IMR-90 (cell line): Measurements from ENCODE around the gene LRRC7. TPM values are rescaled to one million over a fixed set of nuclear protein-coding genes. Genes with fewer than 3 reads are reported as not detected.

Experiments
- ATAC-seq: fragments of 200-7000 bp; cut with Tn5 transposase; 2 replicates; pipeline ENCODE4 v1.9.1; 2020; ENCODE audit warnings: low read depth, mild to moderate bottlenecking, moderate library complexity
- BruUV-seq: library from RNA; stranded (reverse); fragments of 400-500 nt; replicated peaks from 2 replicates; lab custom pipeline; 2021; lab: Mats Ljungman, UMichigan
- CTCF ChIA-PET: fragments of 300-600 bp; formaldehyde crosslinking; extraction: SDS; loops from one replicate; lab custom pipeline; 2021; ENCODE audit warnings: antibody characterized with exemption; lab: Yijun Ruan, JAX
- POLR2A ChIA-PET: fragments of 300-600 bp; sonication (Branson Sonifier 250); formaldehyde crosslinking; loops from one replicate; lab custom pipeline; 2022; ENCODE audit warnings: antibody characterized with exemption; ENCODE audit not compliant: unreplicated experiment; lab: Charles Lee
- DNase-seq: peaks from one replicate; pipeline ENCODE4 v3.0.0; 2013
- H2AFZ ChIP-seq: replicated peaks from 2 replicates; pipeline ENCODE3; 2013; ENCODE audit warnings: low read length, mild to moderate bottlenecking; ENCODE audit not compliant: poor library complexity
- H2AK5ac ChIP-seq: 2 replicates; pipeline ENCODE4 v1.6.1; 2013; ENCODE audit warnings: low read depth, low read length, inconsistent platforms
- H2AK9ac ChIP-seq: replicated peaks from 2 replicates; pipeline ENCODE3; 2013; ENCODE audit warnings: mild to moderate bottlenecking, low read depth, low read length, moderate library complexity; ENCODE audit not compliant: poor library complexity
- H2BK120ac ChIP-seq: 2 replicates; pipeline ENCODE4 v1.6.1; 2013; ENCODE audit warnings: low read depth, low read length, inconsistent platforms
- H2BK15ac ChIP-seq: 3 replicates; pipeline ENCODE4 v1.6.1; 2013; ENCODE audit warnings: low read depth, low read length, inconsistent platforms
- H2BK20ac ChIP-seq: 2 replicates; pipeline ENCODE4 v1.6.1; 2013; ENCODE audit warnings: low read depth, mild to moderate bottlenecking, inconsistent platforms, low read length, moderate library complexity
- H2BK5ac ChIP-seq: 2 replicates; pipeline ENCODE4 v1.6.1; 2013; ENCODE audit warnings: mild to moderate bottlenecking, low read depth, low read length, inconsistent platforms; ENCODE audit not compliant: poor library complexity, severe bottlenecking
- H3K14ac ChIP-seq: replicated peaks from 2 replicates; pipeline ENCODE4 v1.6.1; 2013; ENCODE audit warnings: low read depth, low read length, inconsistent platforms
- H3K18ac ChIP-seq: 2 replicates; pipeline ENCODE4 v1.6.1; 2013; ENCODE audit warnings: low read depth, low read length, control low read depth
- H3K23ac ChIP-seq: 2 replicates; pipeline ENCODE4 v1.6.1; 2013; ENCODE audit warnings: low read depth, low read length, inconsistent platforms
- H3K27ac ChIP-seq: 2 replicates; pipeline ENCODE4 v1.5.1; 2013; ENCODE audit warnings: mild to moderate bottlenecking, control low read depth, low read length; ENCODE audit not compliant: insufficient read depth
- H3K27me3 ChIP-seq: 2 replicates; pipeline ENCODE4 v1.6.1; 2013; ENCODE audit warnings: low read length; ENCODE audit not compliant: control insufficient read depth, insufficient read depth
- H3K36me3 ChIP-seq: 2 replicates; pipeline ENCODE4 v1.6.1; 2013; ENCODE audit warnings: low read length, mixed read lengths; ENCODE audit not compliant: control insufficient read depth, insufficient read depth
- H3K4ac ChIP-seq: 2 replicates; pipeline ENCODE4 v1.6.1; 2013; ENCODE audit warnings: low read depth, low read length, inconsistent platforms
- H3K4me1 ChIP-seq: 2 replicates; pipeline ENCODE4 v1.6.1; 2013; ENCODE audit warnings: low read length, mixed read lengths; ENCODE audit not compliant: control insufficient read depth, insufficient read depth
- H3K4me2 ChIP-seq: 2 replicates; pipeline ENCODE4 v1.6.1; 2013; ENCODE audit warnings: low read depth, mild to moderate bottlenecking, control low read depth, low read length, moderate library complexity
- H3K4me3 ChIP-seq: 2 replicates; pipeline ENCODE4 v1.5.1; 2013; ENCODE audit warnings: low read depth, mild to moderate bottlenecking, control low read depth, low read length, moderate library complexity; ENCODE audit not compliant: insufficient read depth
- H3K56ac ChIP-seq: 2 replicates; pipeline ENCODE4 v1.6.1; 2013; ENCODE audit warnings: low read length, inconsistent platforms; ENCODE audit not compliant: insufficient read depth; ENCODE audit errors: extremely low read depth
- H3K79me1 ChIP-seq, 2 experiments: 2 replicates each; pipeline ENCODE4 v1.6.1; 2013; ENCODE audit warnings: low read length in 2 of 2, inconsistent platforms in 1 of 2, low read depth in 1 of 2
- H3K9ac ChIP-seq: 2 replicates; pipeline ENCODE4 v1.6.1; 2013; ENCODE audit warnings: low read depth, low read length, control low read depth
- H3K9me1 ChIP-seq: 2 replicates; pipeline ENCODE4 v1.6.1; 2013; ENCODE audit warnings: low read length, inconsistent platforms; ENCODE audit not compliant: insufficient read depth
- H3K9me3 ChIP-seq: 2 replicates; pipeline ENCODE4 v1.6.1; 2013; ENCODE audit warnings: low read length; ENCODE audit not compliant: control insufficient read depth, insufficient read depth
- H4K20me1 ChIP-seq: 2 replicates; pipeline ENCODE4 v1.6.1; 2013; ENCODE audit warnings: low read length, inconsistent platforms; ENCODE audit not compliant: insufficient read depth
- H4K5ac ChIP-seq: 2 replicates; pipeline ENCODE4 v1.6.1; 2013; ENCODE audit warnings: mild to moderate bottlenecking, low read depth, low read length, control low read depth
- H4K8ac ChIP-seq, 2 experiments: 2 replicates each; pipeline ENCODE4 v1.6.1; 2013; ENCODE audit warnings: low read depth in 2 of 2, low read length in 2 of 2, control low read depth in 1 of 2, inconsistent platforms in 1 of 2
- H4K91ac ChIP-seq: 2 replicates; pipeline ENCODE4 v1.6.1; 2013; ENCODE audit warnings: low read depth, low read length, inconsistent platforms; ENCODE audit not compliant: insufficient read depth
- BHLHE40 ChIP-seq: fragments of 150-350 bp; IDR thresholded peaks from 2 replicates; pipeline ENCODE4 v1.6.1; 2016; ENCODE audit warnings: mild to moderate bottlenecking, low read depth, low read length
- CEBPB ChIP-seq: IDR thresholded peaks from 2 replicates; pipeline ENCODE4 v1.6.1; 2012; ENCODE audit warnings: low read depth, low read length, improper control_type of control experiment
- CHD1 ChIP-seq: IDR thresholded peaks from 2 replicates; pipeline ENCODE4 v1.6.1; 2012; ENCODE audit warnings: low read depth, low read length, improper control_type of control experiment
- FOS ChIP-seq: fragments of 150-350 bp; IDR thresholded peaks from 2 replicates; pipeline ENCODE4 v1.6.1; 2016; ENCODE audit warnings: low read depth, low read length
- MAFK ChIP-seq: IDR thresholded peaks from 2 replicates; pipeline ENCODE4 v1.6.1; 2012; ENCODE audit warnings: low read depth, low read length, improper control_type of control experiment
- MAZ ChIP-seq: IDR thresholded peaks from 2 replicates; pipeline ENCODE4 v1.6.1; 2012; ENCODE audit warnings: low read depth, mild to moderate bottlenecking, low read length, improper control_type of control experiment, moderate library complexity, borderline replicate concordance
- NFE2L2 ChIP-seq: fragments of 150-350 bp; IDR thresholded peaks from 2 replicates; pipeline ENCODE4 v1.6.1; 2016; ENCODE audit warnings: low read depth, mild to moderate bottlenecking, low read length
- RAD21 ChIP-seq: IDR thresholded peaks from 2 replicates; pipeline ENCODE4 v1.6.1; 2012; ENCODE audit warnings: low read length, improper control_type of control experiment
- RCOR1 ChIP-seq: IDR thresholded peaks from 2 replicates; pipeline ENCODE4 v1.6.1; 2012; ENCODE audit warnings: mild to moderate bottlenecking, low read length, improper control_type of control experiment; ENCODE audit not compliant: insufficient replicate concordance
- RFX5 ChIP-seq: IDR thresholded peaks from 2 replicates; pipeline ENCODE4 v1.8.0; 2012; ENCODE audit warnings: low read depth, mild to moderate bottlenecking, low read length, moderate library complexity
- SMC3 ChIP-seq: fragments of 150-350 bp; IDR thresholded peaks from 2 replicates; pipeline ENCODE4 v1.6.1; 2016; ENCODE audit warnings: low read depth, mild to moderate bottlenecking, antibody characterized with exemption, low read length, moderate library complexity
- dilution Hi-C: fragments of 300-500 bp; cut with HindIII; formaldehyde crosslinking; loops from one replicate; pipeline ENCODE4 v1.14.3; 2018; ENCODE audit warnings: low sequenced_read_pairs; ENCODE audit not compliant: unreplicated experiment
- in situ Hi-C: fragments of 300-500 bp; cut with MboI; formaldehyde crosslinking; loops from 3 replicates; pipeline ENCODE4 v1.14.3; 2019; ENCODE audit warnings: low sequenced_read_pairs, inconsistent platforms, mixed read lengths
- intact Hi-C: fragments of 100-400 bp; cut with micrococcal nuclease; formaldehyde crosslinking; loops from 2 replicates; pipeline ENCODE4 v1.10.0; 2022
- polyA plus RNA-seq, 3 experiments: library from polyadenylated mRNA; depleted of rRNA; stranded (reverse); fragments of >200 nt; gene quantifications; 2 replicates each; pipeline ENCODE4 v1.2.3, GENCODE V29; 2012; ENCODE audit warnings: low replicate concordance in 1 of 3
- total RNA-seq: library from RNA; depleted of rRNA; stranded (reverse); fragments of >200 nt; gene quantifications from 2 replicates; pipeline ENCODE4 v1.2.3, GENCODE V29; 2012
- TF ChIP-seq, protein P1 (sequence below): fragments of 150-350 bp; IDR thresholded peaks from 2 replicates; pipeline ENCODE4 v1.6.1; 2016; ENCODE audit warnings: low read depth, mild to moderate bottlenecking, low read length, moderate library complexity, borderline replicate concordance
- TF ChIP-seq, protein P2 (sequence below): conservative IDR thresholded peaks from 2 replicates; pipeline ENCODE4 v1.5.1; 2012; ENCODE audit warnings: mild to moderate bottlenecking, low read depth, low read length, improper control_type of control experiment
- TF ChIP-seq, protein P3 (sequence below): fragments of 150-350 bp; IDR thresholded peaks from 2 replicates; pipeline ENCODE4 v1.6.1; 2017; ENCODE audit warnings: mild to moderate bottlenecking, antibody characterized with exemption, low read length, low read depth

LRRC7 gene
- total and polyA plus RNA-seq, 2 of the 4 experiments (the other 2 are of a cell fraction), result under 0.01 to 0.02 TPM

DNA sequence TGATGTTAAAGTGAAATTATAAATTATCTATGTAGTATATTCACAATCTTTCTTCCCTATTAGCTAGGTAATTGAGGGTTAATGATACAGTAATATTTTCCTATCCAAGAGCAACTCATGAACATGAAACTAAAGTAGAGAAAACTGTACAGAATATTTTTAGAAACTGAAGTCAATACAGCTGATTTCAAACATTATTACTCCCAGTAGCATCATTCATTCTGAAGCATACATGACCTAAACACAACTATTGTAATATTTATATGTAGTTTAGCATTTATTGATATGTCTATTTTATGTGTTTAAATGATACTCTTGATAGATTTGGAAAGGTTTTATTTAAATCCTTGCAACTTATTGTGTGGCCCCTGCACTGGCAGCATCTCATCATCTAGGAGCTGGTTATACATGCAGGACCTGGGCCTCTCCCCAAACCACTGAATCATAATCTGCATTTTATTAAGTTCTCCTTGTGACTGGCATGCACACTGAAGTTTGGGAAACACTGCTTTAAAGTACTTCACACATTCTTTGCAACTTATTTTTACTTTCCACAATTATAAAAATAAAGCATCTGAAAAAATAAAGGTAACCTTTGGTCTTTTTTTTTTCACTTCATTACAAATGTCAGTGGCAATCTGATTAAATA lies 437.8 kb downstream of the LRRC7 start:
- Histone ChIP-seq H3K9me3 (no peaks in the 10 kb centered on the region), H3K4me3 (no peak overlapping the region), H3K9ac (no peak overlapping the region), H4K8ac (no peak overlapping the region), H2BK15ac (no peak overlapping the region), H2AFZ (no peak overlapping the region), H2AK9ac (no peak overlapping the region), H2BK20ac (no peak overlapping the region), H3K27me3 (no peaks in the 10 kb centered on the region), H3K79me1 (no peaks in the 10 kb centered on the region), H3K4me2 (no peak overlapping the region), H3K23ac (no peak overlapping the region), H3K4ac (no peak overlapping the region), H4K5ac (no peak overlapping the region), H3K36me3 (no peaks in the 10 kb centered on the region), H4K91ac (no peak overlapping the region), H3K56ac (no peak overlapping the region), H3K4me1 (no peaks in the 10 kb centered on the region), H2BK5ac (no peak overlapping the region), H3K9me1 (no peaks in the 10 kb centered on the region), H2AK5ac (no peak overlapping the region), H3K18ac (no peak overlapping the region), H4K20me1 (no peaks in the 10 kb centered on the region), H2BK120ac (no peak overlapping the region), H3K27ac (no peak overlapping the region), H3K14ac (no peak overlapping the region)
- DNase-seq (no peak), ATAC-seq (no peak)
- ChIA-PET CTCF (no interaction called here), POLR2A (no interaction called here)
- BruUV-seq, result no TSS peak
- dilution Hi-C loops (no loop called here), intact Hi-C loops (no loop called here), in situ Hi-C loops (no loop called here)
- TF ChIP-seq MAFK (no peak), RCOR1 (no peak), RAD21 (no peak), MAZ (no peak), NFE2L2 (no peak), SMC3 (no peak), CEBPB (no peak), FOS (no peak), BHLHE40 (no peak), RFX5 (no peak), CHD1 (no peak)
- TF ChIP-seq, protein P1, sequence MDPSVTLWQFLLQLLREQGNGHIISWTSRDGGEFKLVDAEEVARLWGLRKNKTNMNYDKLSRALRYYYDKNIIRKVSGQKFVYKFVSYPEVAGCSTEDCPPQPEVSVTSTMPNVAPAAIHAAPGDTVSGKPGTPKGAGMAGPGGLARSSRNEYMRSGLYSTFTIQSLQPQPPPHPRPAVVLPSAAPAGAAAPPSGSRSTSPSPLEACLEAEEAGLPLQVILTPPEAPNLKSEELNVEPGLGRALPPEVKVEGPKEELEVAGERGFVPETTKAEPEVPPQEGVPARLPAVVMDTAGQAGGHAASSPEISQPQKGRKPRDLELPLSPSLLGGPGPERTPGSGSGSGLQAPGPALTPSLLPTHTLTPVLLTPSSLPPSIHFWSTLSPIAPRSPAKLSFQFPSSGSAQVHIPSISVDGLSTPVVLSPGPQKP, result no peak
- TF ChIP-seq, protein P2, sequence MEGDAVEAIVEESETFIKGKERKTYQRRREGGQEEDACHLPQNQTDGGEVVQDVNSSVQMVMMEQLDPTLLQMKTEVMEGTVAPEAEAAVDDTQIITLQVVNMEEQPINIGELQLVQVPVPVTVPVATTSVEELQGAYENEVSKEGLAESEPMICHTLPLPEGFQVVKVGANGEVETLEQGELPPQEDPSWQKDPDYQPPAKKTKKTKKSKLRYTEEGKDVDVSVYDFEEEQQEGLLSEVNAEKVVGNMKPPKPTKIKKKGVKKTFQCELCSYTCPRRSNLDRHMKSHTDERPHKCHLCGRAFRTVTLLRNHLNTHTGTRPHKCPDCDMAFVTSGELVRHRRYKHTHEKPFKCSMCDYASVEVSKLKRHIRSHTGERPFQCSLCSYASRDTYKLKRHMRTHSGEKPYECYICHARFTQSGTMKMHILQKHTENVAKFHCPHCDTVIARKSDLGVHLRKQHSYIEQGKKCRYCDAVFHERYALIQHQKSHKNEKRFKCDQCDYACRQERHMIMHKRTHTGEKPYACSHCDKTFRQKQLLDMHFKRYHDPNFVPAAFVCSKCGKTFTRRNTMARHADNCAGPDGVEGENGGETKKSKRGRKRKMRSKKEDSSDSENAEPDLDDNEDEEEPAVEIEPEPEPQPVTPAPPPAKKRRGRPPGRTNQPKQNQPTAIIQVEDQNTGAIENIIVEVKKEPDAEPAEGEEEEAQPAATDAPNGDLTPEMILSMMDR, result no peak
- TF ChIP-seq, protein P3, sequence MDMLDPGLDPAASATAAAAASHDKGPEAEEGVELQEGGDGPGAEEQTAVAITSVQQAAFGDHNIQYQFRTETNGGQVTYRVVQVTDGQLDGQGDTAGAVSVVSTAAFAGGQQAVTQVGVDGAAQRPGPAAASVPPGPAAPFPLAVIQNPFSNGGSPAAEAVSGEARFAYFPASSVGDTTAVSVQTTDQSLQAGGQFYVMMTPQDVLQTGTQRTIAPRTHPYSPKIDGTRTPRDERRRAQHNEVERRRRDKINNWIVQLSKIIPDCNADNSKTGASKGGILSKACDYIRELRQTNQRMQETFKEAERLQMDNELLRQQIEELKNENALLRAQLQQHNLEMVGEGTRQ, result no peak
